ENCODE data around the gene VAT1. TPM values are rescaled to one million over a fixed set of nuclear protein-coding genes. Genes with fewer than 3 reads are reported as not detected.

Gene VAT1
- polyA plus RNA-seq, 1 of the 3 experiments (the other 2 are of a cell fraction): 170 TPM

- ChIA-PET POLR2A (no interaction called here), CTCF (interaction anchor here (4.2 kb wide), 1 partner anchor 13 kb away, joined by 27 read pairs; the partner anchor contains the start of gene RPL27)
- peaks cover 27% of the 10 kb centered on the region for H3F3A ChIP-seq (replicated peaks; ENCODE audit: insufficient read depth)
- peaks cover 29 to 49% of the 10 kb centered on the region in 2 experiments for H3K36me3 ChIP-seq (replicated peaks in 1 of 2; ENCODE audit: control insufficient read depth in 1 of 2, insufficient read depth in 2 of 2, low read length in 1 of 2)
- no peaks in the 10 kb centered on the region for H3K27me3 ChIP-seq (ENCODE audit: insufficient read depth)
- 88% methylated on average over 1 of the region's 1 CpG for WGBS (ENCODE audit: low lambda C conversion rate)
- H3K9ac ChIP-seq: no peak overlapping the region
- no peak overlapping the region for H3K27ac ChIP-seq (ENCODE audit: low read depth in 2 of 2, low read length in 1 of 2)
- no peak overlapping the region for H3K4me2 ChIP-seq
- no peaks in the 10 kb centered on the region for H3K9me3 ChIP-seq
- H3K4me3 ChIP-seq (ENCODE audit: low read depth in 2 of 2, low read length in 1 of 2): no peak overlapping the region
- H3K79me2 ChIP-seq (ENCODE audit: insufficient read depth): peaks cover 66% of the 10 kb centered on the region
- peaks cover 5% of the 10 kb centered on the region; the same call in 1 of the 2 replicates for H4K20me1 ChIP-seq (ENCODE audit: insufficient read depth)
- no peak overlapping the region for H2AFZ ChIP-seq (ENCODE audit: low read depth)
- no peak for DNase-seq
- TF ChIP-seq USF2 (IDR thresholded peaks at IDR 0.05; ENCODE audit: borderline replicate concordance, low read depth, low read length): no peak
- TF ChIP-seq TCF12 (IDR thresholded peaks at IDR 0.05): no peak
- no peak for TF ChIP-seq PBX3 (IDR thresholded peaks at IDR 0.05)
- TF ChIP-seq GABPA (IDR thresholded peaks at IDR 0.05; ENCODE audit: low read depth): no peak
- TF ChIP-seq FOXJ3 (CRISPR knock-in tag; IDR thresholded peaks at IDR 0.05): no peak
- no peak for TF ChIP-seq RFX5 (IDR thresholded peaks at IDR 0.05; ENCODE audit: low read length)
- TF ChIP-seq RXRA (IDR thresholded peaks at IDR 0.05; ENCODE audit: borderline replicate concordance, low read depth): no peak
- TF ChIP-seq REST (IDR thresholded peaks at IDR 0.05; ENCODE audit: low read depth, low read length): no peak
- no peak for TF ChIP-seq EP300 (IDR thresholded peaks at IDR 0.05; ENCODE audit: borderline replicate concordance in 1 of 2, low read depth in 1 of 2, low read length in 1 of 2)
- no peak for TF ChIP-seq ELF1 (IDR thresholded peaks at IDR 0.05)
- TF ChIP-seq NRF1 (IDR thresholded peaks at IDR 0.05; ENCODE audit: low read depth, low read length): no peak
- TF ChIP-seq RCOR1 (IDR thresholded peaks at IDR 0.05; ENCODE audit: low read length): no peak
- TF ChIP-seq YY1 (IDR thresholded peaks at IDR 0.05; ENCODE audit: low read depth): no peak
- no peak for TF ChIP-seq MEF2A (IDR thresholded peaks at IDR 0.05; ENCODE audit: borderline replicate concordance, low read depth)
- TF ChIP-seq MXI1 (IDR thresholded peaks at IDR 0.05; ENCODE audit: low read depth, low read length): no peak
- no peak for TF ChIP-seq USF1 (IDR thresholded peaks at IDR 0.05; ENCODE audit: borderline replicate concordance, low read depth)
- no peak for TF ChIP-seq NFIC (IDR thresholded peaks at IDR 0.05; ENCODE audit: borderline replicate concordance)
- no peak for TF ChIP-seq SMC3 (IDR thresholded peaks at IDR 0.05; ENCODE audit: low read depth, low read length)
- TF ChIP-seq RAD21 (IDR thresholded peaks at IDR 0.05; ENCODE audit: low read length): no peak
- TF ChIP-seq FOXM1 (IDR thresholded peaks at IDR 0.05; ENCODE audit: low read depth): no peak
- no peaks in the 10 kb centered on the region for H3K9me2 ChIP-seq
- peaks cover 4 to 20% of the 10 kb centered on the region in 2 experiments; a peak in 2 of 4 replicates for H3K4me1 ChIP-seq (ENCODE audit: control insufficient read depth in 1 of 2, insufficient read depth in 2 of 2, low read depth in 1 of 2, low read length in 1 of 2)
Measured at GRCh38 chr17:42985225-42985624, 37.0 kb downstream of the VAT1 start.

All from SK-N-SH (cell line).